Non-pigmented ciliary epithelial cell (primary cell): Measurements from ENCODE around the gene SIK3.

Experiments
- DNase-seq: peaks from one replicate; pipeline ENCODE4 v3.0.0-alpha.2; 2010; ENCODE audit warnings: low read depth

The SIK3 gene

DNA sequence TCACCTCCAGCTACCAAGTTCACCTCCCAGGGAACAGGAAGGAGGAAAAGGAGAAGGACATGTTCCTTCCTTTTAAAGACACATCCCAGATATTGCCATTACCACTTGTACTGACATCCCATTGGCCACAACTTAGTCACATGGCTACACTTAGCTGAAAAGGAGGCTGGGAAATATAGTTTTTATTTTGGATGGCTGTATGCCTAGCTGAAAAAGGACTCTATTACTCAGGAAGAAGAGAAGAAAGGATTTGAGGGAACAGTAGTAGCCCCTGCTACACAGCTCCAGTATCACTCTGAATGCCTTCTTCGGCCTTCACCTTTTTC, 304.5 kb downstream of the SIK3 start:
- DNase-seq = no peak
